ENCODE results near the gene EBF3. TPM values are rescaled to one million over a fixed set of nuclear protein-coding genes. Genes with fewer than 3 reads are reported as not detected.

EBF3 gene
- total RNA-seq, 1 donor from 2014 or later: not detected

DNA sequence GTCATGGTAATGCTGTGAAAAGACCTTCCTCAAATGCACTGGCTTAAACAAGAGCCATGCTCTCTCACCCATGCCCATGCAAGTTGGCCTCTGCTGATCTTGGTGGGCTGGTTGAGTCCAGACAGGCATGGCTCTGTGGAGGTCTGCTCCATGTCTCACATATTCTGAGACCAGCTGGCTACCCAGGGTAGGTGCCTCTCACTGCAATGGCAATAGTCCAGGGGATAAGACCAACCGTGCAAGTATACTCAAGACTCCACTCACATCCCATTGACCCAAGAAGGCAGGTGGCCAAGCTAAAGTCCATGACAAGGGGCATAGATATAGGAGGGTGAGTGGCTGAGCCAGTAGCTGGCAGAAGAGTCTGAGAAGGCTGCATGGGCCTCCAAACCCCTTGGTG is 14.2 kb upstream of the EBF3 start:
- H3K27me3 Mint-ChIP-seq (ENCODE audit: low read depth): peaks cover 58% of the 10 kb centered on the region
- peaks cover 2% of the 10 kb centered on the region for H3K36me3 Mint-ChIP-seq (ENCODE audit: low read depth)
- H3K27ac Mint-ChIP-seq (ENCODE audit: unreplicated experiment): no peak overlapping the region
- H3K9me3 Mint-ChIP-seq (ENCODE audit: low read depth): peaks cover 15% of the 10 kb centered on the region
- H3K4me3 Mint-ChIP-seq (ENCODE audit: unreplicated experiment): no peak overlapping the region
- no peak for DNase-seq (ENCODE audit: low spot score)
- TF ChIP-seq, protein P1, sequence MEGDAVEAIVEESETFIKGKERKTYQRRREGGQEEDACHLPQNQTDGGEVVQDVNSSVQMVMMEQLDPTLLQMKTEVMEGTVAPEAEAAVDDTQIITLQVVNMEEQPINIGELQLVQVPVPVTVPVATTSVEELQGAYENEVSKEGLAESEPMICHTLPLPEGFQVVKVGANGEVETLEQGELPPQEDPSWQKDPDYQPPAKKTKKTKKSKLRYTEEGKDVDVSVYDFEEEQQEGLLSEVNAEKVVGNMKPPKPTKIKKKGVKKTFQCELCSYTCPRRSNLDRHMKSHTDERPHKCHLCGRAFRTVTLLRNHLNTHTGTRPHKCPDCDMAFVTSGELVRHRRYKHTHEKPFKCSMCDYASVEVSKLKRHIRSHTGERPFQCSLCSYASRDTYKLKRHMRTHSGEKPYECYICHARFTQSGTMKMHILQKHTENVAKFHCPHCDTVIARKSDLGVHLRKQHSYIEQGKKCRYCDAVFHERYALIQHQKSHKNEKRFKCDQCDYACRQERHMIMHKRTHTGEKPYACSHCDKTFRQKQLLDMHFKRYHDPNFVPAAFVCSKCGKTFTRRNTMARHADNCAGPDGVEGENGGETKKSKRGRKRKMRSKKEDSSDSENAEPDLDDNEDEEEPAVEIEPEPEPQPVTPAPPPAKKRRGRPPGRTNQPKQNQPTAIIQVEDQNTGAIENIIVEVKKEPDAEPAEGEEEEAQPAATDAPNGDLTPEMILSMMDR (IDR thresholded peaks at IDR 0.05): no peak
- no peaks in the 10 kb centered on the region for H3K4me1 Mint-ChIP-seq (ENCODE audit: low read depth)

DNA sequence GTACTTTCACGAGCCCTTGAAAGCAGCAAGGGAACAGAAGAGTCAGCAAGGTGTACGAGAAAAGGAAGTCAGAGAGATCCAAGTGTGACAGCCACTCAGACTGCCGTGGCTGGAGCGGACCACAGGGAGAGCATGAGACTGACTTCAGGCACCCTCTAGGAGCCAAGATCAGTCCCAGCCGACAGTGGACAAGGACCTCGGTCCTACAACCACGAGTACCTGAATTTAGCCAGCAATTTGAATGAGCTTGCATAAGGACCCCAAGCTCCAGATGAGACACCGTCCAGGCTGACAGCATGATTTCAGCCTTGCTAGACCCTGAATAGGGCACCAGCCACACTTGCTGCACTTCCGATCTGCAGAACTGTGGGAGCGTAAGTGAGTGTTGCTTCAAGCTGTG is 13.7 kb upstream of the EBF3 start:
- H3K36me3 Mint-ChIP-seq (ENCODE audit: low read depth): peaks cover 2% of the 10 kb centered on the region
- H3K4me3 Mint-ChIP-seq (ENCODE audit: unreplicated experiment): no peak overlapping the region
- TF ChIP-seq, protein P1 (IDR thresholded peaks at IDR 0.05): no peak
- no peaks in the 10 kb centered on the region for H3K4me1 Mint-ChIP-seq (ENCODE audit: low read depth)
- H3K27ac Mint-ChIP-seq (ENCODE audit: unreplicated experiment): no peak overlapping the region
- peaks cover 9% of the 10 kb centered on the region for H3K9me3 Mint-ChIP-seq (ENCODE audit: low read depth)
- no peak for DNase-seq (ENCODE audit: low spot score)
- H3K27me3 Mint-ChIP-seq (ENCODE audit: low read depth): peaks cover 60% of the 10 kb centered on the region

DNA sequence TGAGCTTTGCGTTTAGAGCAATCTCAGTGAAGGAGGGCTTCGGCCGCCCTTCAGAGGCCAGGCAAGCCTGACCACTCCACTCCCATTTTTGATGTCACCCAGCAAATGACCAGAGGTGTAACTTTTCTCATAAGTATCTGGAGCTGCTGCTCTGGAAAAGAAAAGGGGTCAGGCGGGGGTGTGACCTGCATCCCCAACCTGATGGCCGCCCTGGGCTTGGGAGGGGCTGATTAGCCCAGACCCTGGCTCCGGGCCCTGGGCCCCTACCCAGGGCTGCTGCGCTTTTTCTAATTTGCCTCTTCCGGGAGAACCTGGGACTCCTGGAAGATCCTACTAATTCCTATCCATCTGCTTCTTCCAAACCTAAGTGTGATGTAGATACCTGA is 9.6 kb upstream of the EBF3 start:
- DNase-seq (ENCODE audit: low spot score): no peak
- Mint-ChIP-seq H3K27me3 (ENCODE audit: low read depth) (peaks cover 74% of the 10 kb centered on the region), H3K4me3 (ENCODE audit: unreplicated experiment) (no peak overlapping the region), H3K9me3 (ENCODE audit: low read depth) (no peaks in the 10 kb centered on the region), H3K36me3 (ENCODE audit: low read depth) (no peaks in the 10 kb centered on the region), H3K4me1 (ENCODE audit: low read depth) (peaks cover 15% of the 10 kb centered on the region), H3K27ac (ENCODE audit: unreplicated experiment) (no peak overlapping the region)
- TF ChIP-seq, protein P1 (IDR thresholded peaks at IDR 0.05): no peak

DNA sequence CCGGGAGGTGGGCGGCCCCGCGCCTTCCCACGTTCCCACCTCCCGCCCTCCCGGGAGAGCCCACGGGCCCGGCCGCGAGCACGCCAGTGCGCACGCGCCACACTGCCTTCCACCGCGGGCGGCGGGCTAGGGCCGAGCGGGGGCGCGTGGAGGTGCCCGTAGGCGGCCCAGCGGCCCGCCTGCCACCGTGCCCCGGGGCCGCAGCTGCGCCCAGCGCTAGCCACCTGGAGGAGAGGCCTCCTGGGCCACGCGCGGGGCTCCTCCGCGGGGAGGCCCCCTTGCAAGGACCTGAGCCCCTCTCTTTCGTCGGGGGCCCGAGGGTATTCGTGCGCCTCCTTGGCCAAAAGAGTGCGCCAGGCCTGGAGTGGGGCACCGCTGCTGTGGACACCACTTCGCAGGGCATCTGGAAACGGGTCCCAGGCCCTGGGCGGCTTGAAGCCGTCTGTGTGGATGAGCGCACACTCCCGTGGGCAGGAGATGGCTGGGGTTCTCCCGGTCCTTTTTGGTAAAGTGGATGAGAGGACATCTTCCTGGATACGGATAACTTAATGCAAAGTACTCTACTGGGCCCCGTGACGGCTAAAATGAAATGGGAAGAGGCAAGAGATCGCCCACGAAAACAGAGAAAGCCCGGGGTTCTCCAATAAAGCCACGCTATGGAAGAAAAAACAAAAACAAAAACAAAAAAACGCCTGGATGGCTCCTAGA is 9.0 kb upstream of the EBF3 start:
- no peak overlapping the region for H3K27ac Mint-ChIP-seq (ENCODE audit: unreplicated experiment)
- peaks cover 74% of the 10 kb centered on the region for H3K27me3 Mint-ChIP-seq (ENCODE audit: low read depth)
- no peaks in the 10 kb centered on the region for H3K9me3 Mint-ChIP-seq (ENCODE audit: low read depth)
- no peak for DNase-seq (ENCODE audit: low spot score)
- H3K4me1 Mint-ChIP-seq (ENCODE audit: low read depth): peaks cover 15% of the 10 kb centered on the region
- H3K36me3 Mint-ChIP-seq (ENCODE audit: low read depth): no peaks in the 10 kb centered on the region
- TF ChIP-seq, protein P1 (IDR thresholded peaks at IDR 0.05): no peak
- H3K4me3 Mint-ChIP-seq (ENCODE audit: unreplicated experiment): no peak overlapping the region

DNA sequence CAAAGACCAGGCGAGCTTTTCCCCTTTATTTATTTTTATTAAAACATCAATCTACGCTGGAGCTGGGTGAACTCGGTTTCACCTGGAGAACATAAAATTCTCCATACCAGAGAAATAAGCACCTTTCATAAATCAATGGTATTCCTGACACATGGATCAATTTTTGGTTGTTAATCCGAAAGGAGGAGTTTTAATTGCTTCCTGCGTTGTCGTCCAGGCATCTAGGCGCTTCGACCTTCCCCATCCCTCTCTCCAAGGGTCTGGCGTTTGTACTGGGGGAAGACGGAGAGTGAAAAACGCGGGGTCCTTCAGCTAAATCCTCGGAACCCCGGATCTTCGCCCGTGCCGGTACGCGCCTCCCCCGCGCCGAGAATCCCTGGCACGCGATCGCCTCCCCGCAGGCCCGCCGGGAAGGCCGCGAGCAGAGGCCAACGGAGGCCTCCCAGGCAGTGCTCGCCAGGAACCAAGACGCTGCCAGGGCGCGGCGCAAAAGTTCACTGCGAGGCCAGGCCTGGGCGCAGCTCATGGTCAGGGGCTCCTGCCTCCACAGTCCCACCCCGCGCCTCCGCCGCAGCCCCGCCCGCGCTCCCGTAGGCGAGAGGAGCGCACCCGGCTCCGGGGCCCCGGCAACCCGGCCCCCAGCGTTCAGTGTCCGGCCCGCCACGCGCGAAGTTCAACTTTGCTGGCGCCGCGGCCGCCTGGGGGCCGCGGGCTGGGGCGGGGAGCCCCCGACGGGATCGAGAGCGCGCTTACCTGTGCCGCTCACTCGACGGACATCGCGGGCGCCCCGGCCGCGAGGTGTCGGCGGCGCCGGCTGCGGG is 8.3 kb upstream of the EBF3 start:
- H3K4me3 Mint-ChIP-seq (ENCODE audit: unreplicated experiment): peak overlapping the region; percentile 35
- peaks cover 15% of the 10 kb centered on the region for H3K4me1 Mint-ChIP-seq (ENCODE audit: low read depth)
- peaks cover 73% of the 10 kb centered on the region for H3K27me3 Mint-ChIP-seq (ENCODE audit: low read depth)
- DNase-seq (ENCODE audit: low spot score): no peak
- TF ChIP-seq, protein P1 (IDR thresholded peaks at IDR 0.05): no peak
- no peaks in the 10 kb centered on the region for H3K36me3 Mint-ChIP-seq (ENCODE audit: low read depth)
- H3K27ac Mint-ChIP-seq (ENCODE audit: unreplicated experiment): no peak overlapping the region
- no peaks in the 10 kb centered on the region for H3K9me3 Mint-ChIP-seq (ENCODE audit: low read depth)

Data from chondrocyte (in vitro differentiated cells).